ENCODE results near the gene XPR1.

DNA sequence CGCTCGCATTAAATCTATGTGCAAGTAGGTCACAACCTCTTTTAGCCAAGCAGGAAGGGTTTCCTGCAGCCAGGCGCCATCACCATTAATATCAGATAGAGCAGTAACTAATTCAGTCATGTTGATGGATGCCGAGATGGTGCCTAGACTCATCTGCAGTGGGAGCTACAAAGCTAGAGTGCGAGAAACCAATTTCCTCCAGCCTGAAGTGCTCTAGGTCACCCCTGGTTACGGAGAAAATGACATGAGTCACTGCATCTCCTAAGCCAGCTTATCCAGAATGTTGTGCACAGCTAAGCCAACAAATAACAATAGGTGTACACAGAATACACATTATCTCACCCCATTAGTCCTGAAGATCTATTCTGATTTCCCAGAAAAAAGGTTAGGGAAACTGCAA, 37.1 kb upstream of the XPR1 start:
- TF ChIP-seq POLR2A (IDR thresholded peaks at IDR 0.05) = no peak
- TF ChIP-seq, protein P1, sequence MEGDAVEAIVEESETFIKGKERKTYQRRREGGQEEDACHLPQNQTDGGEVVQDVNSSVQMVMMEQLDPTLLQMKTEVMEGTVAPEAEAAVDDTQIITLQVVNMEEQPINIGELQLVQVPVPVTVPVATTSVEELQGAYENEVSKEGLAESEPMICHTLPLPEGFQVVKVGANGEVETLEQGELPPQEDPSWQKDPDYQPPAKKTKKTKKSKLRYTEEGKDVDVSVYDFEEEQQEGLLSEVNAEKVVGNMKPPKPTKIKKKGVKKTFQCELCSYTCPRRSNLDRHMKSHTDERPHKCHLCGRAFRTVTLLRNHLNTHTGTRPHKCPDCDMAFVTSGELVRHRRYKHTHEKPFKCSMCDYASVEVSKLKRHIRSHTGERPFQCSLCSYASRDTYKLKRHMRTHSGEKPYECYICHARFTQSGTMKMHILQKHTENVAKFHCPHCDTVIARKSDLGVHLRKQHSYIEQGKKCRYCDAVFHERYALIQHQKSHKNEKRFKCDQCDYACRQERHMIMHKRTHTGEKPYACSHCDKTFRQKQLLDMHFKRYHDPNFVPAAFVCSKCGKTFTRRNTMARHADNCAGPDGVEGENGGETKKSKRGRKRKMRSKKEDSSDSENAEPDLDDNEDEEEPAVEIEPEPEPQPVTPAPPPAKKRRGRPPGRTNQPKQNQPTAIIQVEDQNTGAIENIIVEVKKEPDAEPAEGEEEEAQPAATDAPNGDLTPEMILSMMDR (IDR thresholded peaks at IDR 0.05) = no peak

Data from uterus (tissue), 2 donors.